Activated CD4-positive, alpha-beta T cell treated with anti-CD3 and anti-CD28 coated beads, Interleukin-2, amount 50 U/mL, for 1 hour (primary cell): ENCODE data around the gene MANSC4.
"Not testable (repeated sequence)": the region's sequence is repeated elsewhere in the genome, so short reads cannot be mapped to it uniquely, and the experiment has no call there.

Experiments used
- DNase-seq: peaks from one replicate; pipeline ENCODE4 v3.0.0-alpha.2; 2020

Gene MANSC4

DNA sequence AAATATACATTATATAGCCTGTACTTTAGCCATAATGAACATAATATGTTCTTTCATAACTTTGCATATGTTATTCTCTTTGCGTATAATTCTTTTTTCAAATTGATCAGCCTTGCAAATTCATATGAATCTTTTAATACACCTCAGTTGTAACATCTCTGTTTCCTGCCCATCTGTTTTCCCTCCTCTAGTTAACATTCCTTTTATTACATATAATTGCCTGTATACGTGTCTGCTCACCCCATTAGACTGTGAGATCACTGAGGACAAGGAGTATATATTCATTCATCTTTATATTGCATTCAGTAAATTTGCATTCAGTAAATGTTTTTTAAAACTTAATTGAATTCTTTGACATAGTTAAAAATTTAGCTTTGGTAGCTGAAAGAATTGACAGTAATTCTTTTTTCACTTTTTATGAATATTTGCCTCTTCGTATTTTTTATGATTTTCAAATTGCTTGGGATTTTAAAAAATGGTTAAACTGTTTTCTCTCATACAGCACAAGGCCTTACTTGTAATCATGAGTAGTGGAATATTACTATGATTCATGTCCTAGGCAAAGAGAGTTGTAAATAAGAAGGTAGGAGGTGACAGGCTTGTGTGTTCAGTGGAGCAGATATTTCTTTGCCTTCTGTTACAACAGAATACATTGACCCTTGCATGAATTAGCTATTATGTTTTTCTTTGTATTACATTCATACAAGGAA lies 32.8 kb downstream of the MANSC4 start:
- no peak for DNase-seq

GRCh38 chr12:27745734-27746133 lies 34.3 kb downstream of the MANSC4 start:
- DNase-seq = not testable (repeated sequence)

- DNase-seq = no peak
Measured at GRCh38 chr12:27743601-27744000, 36.4 kb downstream of the MANSC4 start.

DNA sequence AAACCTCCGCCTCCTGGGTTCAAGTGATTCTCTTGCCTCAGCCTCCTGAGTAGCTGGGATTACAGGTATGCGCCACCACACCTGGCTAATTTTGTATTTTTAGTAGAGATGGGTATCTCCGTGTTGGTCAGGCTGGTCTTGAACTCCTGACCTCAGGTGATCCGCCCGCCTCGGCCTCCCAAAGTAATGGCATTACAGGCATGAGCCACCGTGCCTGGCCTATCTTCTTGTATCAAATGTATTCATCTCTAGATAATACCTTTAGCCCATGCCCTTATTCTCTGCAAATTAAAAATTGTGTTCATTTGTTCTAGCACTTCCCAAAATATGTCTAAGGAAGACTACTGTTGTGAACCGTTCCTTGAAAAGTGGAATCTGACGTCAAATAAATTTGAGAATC lies 45.7 kb downstream of the MANSC4 start:
- not testable (repeated sequence) for DNase-seq

GRCh38 chr12:27733791-27734190 lies 46.2 kb downstream of the MANSC4 start:
- DNase-seq = no peak

GRCh38 chr12:27733052-27733656 lies 46.9 kb downstream of the MANSC4 start:
- peak; percentile 37 for DNase-seq

DNA sequence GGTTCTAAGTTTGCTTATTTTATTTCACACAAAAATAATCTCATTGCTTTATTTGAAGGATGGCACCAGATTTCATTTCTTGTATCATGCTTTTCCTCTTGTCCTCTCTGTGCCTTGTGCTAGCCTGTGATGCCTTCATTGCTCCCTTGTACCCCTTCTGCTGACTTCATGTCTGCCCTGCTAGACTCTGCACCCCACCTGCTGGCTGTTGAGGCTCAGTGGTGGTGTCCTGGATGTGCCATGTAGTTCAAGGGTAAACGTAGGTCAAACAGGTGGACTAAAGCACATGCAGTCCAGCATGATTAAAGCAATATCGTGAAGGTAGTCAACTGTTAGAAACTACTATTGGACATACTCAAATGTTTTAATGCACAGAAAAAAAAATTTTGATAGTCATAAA lies 47.8 kb downstream of the MANSC4 start:
- no peak for DNase-seq

- DNase-seq = no peak
Measured at GRCh38 chr12:27730097-27730588, 49.9 kb downstream of the MANSC4 start.

- DNase-seq = no peak
Measured at GRCh38 chr12:27723212-27723611, 56.8 kb downstream of the MANSC4 start.
